Ishikawa (cell line): ENCODE results near the gene ABTB2.

Source experiments
- CEBPB ChIP-seq: IDR thresholded peaks from 2 replicates; pipeline ENCODE4 v1.6.1; 2012
- EP300 ChIP-seq: IDR thresholded peaks from 2 replicates; pipeline ENCODE4 v1.6.1; 2012; ENCODE audit warnings: borderline replicate concordance
- FOXM1 ChIP-seq: IDR thresholded peaks from 2 replicates; pipeline ENCODE4 v1.6.1; 2012; ENCODE audit warnings: low read depth, borderline replicate concordance
- RAD21 ChIP-seq: IDR thresholded peaks from 2 replicates; pipeline ENCODE4 v1.6.1; 2012; ENCODE audit warnings: low read depth
- TAF1 ChIP-seq: IDR thresholded peaks from 2 replicates; pipeline ENCODE4 v1.6.1; 2012; ENCODE audit warnings: low read depth, mild to moderate bottlenecking
- TCF12 ChIP-seq: IDR thresholded peaks from 2 replicates; pipeline ENCODE4 v1.6.1; 2012; ENCODE audit warnings: low read depth
- TEAD4 ChIP-seq: IDR thresholded peaks from 2 replicates; pipeline ENCODE4 v1.6.1; 2012
- ZBTB7A ChIP-seq: IDR thresholded peaks from 2 replicates; pipeline ENCODE4 v1.6.1; 2012; ENCODE audit warnings: low read depth
- TF ChIP-seq, protein P1 (sequence below): IDR thresholded peaks from 2 replicates; pipeline ENCODE4 v1.6.1; 2012; ENCODE audit warnings: low read depth, mild to moderate bottlenecking
- TF ChIP-seq, protein P2 (sequence below): IDR thresholded peaks from 2 replicates; pipeline ENCODE4 v1.6.1; 2012
- TF ChIP-seq, protein P3 (sequence below): IDR thresholded peaks from 2 replicates; pipeline ENCODE4 v1.6.1; 2012

DNA sequence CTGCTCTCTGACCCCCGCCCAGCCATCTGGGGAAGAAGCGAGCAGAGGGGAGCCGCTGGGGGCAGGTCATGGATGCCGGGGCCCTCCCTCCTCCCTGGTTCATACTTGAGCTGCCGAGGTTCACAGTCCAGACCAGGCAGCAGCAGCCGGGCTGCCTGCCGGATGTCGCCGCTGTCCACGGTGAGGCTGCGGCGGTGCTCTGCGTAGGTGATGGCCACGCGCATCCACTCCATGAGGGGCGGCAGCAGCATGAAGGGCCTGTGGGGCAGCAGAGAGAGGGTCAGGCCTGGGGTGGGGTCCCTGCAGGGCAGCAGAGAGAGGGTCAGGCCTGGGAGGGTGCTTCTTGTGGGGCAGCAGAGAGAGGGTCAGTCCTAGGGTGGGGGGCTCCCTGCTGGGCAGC, 184.8 kb downstream of the ABTB2 start:
- TF ChIP-seq FOXM1 = no peak
- no peak for TF ChIP-seq ZBTB7A
- TF ChIP-seq TAF1 = no peak
- TF ChIP-seq, protein P1, sequence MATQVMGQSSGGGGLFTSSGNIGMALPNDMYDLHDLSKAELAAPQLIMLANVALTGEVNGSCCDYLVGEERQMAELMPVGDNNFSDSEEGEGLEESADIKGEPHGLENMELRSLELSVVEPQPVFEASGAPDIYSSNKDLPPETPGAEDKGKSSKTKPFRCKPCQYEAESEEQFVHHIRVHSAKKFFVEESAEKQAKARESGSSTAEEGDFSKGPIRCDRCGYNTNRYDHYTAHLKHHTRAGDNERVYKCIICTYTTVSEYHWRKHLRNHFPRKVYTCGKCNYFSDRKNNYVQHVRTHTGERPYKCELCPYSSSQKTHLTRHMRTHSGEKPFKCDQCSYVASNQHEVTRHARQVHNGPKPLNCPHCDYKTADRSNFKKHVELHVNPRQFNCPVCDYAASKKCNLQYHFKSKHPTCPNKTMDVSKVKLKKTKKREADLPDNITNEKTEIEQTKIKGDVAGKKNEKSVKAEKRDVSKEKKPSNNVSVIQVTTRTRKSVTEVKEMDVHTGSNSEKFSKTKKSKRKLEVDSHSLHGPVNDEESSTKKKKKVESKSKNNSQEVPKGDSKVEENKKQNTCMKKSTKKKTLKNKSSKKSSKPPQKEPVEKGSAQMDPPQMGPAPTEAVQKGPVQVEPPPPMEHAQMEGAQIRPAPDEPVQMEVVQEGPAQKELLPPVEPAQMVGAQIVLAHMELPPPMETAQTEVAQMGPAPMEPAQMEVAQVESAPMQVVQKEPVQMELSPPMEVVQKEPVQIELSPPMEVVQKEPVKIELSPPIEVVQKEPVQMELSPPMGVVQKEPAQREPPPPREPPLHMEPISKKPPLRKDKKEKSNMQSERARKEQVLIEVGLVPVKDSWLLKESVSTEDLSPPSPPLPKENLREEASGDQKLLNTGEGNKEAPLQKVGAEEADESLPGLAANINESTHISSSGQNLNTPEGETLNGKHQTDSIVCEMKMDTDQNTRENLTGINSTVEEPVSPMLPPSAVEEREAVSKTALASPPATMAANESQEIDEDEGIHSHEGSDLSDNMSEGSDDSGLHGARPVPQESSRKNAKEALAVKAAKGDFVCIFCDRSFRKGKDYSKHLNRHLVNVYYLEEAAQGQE = no peak
- TF ChIP-seq, protein P2, sequence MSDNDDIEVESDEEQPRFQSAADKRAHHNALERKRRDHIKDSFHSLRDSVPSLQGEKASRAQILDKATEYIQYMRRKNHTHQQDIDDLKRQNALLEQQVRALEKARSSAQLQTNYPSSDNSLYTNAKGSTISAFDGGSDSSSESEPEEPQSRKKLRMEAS = no peak
- TF ChIP-seq, protein P3, sequence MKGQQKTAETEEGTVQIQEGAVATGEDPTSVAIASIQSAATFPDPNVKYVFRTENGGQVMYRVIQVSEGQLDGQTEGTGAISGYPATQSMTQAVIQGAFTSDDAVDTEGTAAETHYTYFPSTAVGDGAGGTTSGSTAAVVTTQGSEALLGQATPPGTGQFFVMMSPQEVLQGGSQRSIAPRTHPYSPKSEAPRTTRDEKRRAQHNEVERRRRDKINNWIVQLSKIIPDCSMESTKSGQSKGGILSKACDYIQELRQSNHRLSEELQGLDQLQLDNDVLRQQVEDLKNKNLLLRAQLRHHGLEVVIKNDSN = no peak
- TF ChIP-seq RAD21 = no peak
- no peak for TF ChIP-seq CEBPB
- no peak for TF ChIP-seq EP300
- TF ChIP-seq TEAD4 = no peak
- TF ChIP-seq TCF12 = no peak
